GM12892 (cell line): ENCODE measurements around the gene HAVCR1. TPM values are rescaled to one million over a fixed set of nuclear protein-coding genes. Genes with fewer than 3 reads are reported as not detected.
A peak's percentile ranks its signal among the peaks of the same experiment; 100 is the strongest.

ENCODE experiments used
- DNase-seq: peaks from one replicate; pipeline ENCODE4 v3.0.0; 2011; ENCODE audit not compliant: insufficient read length
- FAIRE-seq: peaks from 2 replicates; lab custom pipeline; 2011; peaks lifted over from hg19 to GRCh38; lab: Jason Lieb, UNC
- POLR2A ChIP-seq: IDR thresholded peaks from 2 replicates; pipeline ENCODE4 v1.6.1; 2011; ENCODE audit warnings: low read depth, low read length, control low read depth
- POLR2AphosphoS5 ChIP-seq: IDR thresholded peaks from 2 replicates; pipeline ENCODE4 v1.6.1; 2011; ENCODE audit warnings: low read depth, low read length, control low read depth
- TAF1 ChIP-seq: IDR thresholded peaks from 2 replicates; pipeline ENCODE4 v1.6.1; 2011; ENCODE audit warnings: low read depth, mild to moderate bottlenecking, control low read depth, low read length, borderline replicate concordance
- polyA plus RNA-seq: library from polyadenylated mRNA; unstranded; fragments of >200 nt; gene quantifications from one replicate; pipeline ENCODE4 v1.2.1, GENCODE V29; 2012; ENCODE audit warnings: missing spikeins, inconsistent platforms; ENCODE audit not compliant: missing spikeins

Gene HAVCR1
- not detected for polyA plus RNA-seq

DNA sequence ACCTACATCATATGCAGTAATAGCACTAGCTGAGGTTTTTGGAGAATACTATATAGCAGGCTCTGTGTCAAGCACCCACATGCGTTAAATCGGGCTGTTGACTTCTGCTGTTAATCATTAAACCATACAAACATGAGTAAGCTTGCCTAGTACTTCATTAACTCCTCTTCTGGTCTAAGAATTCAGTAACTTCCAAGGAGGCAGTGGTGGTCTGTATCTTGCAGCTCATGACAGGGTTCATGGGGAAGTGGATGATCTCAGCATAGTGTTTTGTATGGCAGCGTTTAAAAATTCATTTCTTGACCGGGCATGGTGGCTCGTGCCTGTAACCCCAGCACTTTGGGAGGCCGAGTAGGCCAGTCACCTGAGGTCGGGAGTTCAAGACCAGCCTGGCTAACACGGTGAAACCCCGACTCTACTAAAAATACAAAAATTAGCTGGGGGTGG, at the start of gene HAVCR1:
Gene HAVCR1, minus strand, starts transcription at position 24 of the 447 bp plus-strand sequence. CDS start 1,173 bp downstream, outside the sequence.
- FAIRE-seq = no peak
- DNase-seq = no peak
- TF ChIP-seq POLR2AphosphoS5 (no peak), POLR2A (no peak), TAF1 (no peak)

GRCh38 chr5:157107508-157107907, 48.6 kb upstream of the HAVCR1 start:
- TF ChIP-seq POLR2A (no peak), TAF1 (no peak), POLR2AphosphoS5 (no peak)
- FAIRE-seq = no peak
- no peak for DNase-seq

DNA sequence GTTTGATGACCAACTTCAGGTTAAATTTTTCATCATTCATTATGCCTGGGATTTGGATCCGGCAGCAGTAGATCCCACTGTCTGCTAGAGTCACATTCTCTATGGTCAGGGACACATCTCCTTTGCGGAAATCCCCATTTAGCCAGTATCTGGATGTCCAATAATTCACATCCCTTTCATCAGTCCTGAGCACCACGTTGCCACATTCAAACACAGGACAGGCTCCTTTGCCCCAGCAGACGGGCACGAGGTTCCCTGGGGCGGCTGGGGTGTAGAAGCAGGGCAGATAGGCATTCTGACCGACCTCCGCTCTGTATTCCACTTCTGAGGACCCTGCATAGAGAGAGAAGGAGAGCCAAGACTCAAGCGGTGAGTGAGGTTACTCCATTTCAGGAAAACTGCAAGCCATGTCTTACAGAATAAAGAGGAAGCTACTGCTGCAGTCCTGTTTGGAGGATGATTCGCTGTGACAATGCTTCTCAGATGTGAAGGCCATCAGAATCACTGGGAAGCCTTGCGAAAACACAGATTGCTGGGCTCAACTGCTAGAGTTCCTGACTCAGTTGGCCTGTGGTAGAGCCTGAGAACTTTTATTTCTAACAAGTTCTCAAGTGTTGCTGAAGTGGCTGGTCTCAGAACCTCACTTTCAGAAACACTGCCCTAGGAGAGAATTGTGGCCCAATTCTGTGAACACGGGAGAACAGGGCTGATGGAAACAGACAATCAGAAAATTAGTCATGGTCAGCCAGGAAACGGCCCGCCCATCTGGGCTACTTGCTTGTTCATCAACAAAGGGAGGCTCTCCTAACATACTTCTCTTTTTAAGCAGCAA, 47.9 kb upstream of the HAVCR1 start:
- DNase-seq (no peak), FAIRE-seq (no peak)
- no peak for TF ChIP-seq POLR2A
- TF ChIP-seq TAF1 = no peak
- TF ChIP-seq POLR2AphosphoS5 = no peak

DNA sequence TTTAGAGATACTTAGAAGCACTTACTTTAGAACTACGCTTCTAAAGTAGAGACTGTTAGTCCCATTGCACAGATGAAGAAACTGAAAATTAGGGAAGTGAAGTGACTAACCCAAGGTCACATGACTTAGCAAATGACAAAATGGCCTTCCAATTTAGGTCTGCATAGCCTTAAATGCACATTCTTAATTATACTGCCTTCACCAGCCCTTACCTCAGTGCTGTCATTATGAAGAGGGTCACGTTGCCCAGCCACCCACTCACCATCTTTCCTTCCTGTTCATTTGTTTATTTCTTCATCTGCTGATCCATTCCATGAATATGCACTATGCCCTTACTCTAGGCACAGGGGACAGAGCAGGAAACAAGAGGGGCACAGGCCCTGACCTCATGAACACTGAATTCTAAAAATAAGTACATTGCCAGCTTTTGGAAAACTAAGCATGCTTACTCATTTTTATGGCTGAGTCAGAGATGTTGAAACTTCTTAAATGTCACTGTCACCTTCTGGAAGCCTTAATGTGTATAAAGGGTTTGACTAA, 41.3 kb upstream of the HAVCR1 start:
- FAIRE-seq (peak; percentile 74), DNase-seq (no peak)
- TF ChIP-seq TAF1 (no peak), POLR2A (no peak), POLR2AphosphoS5 (no peak)

- TF ChIP-seq POLR2AphosphoS5 (no peak), POLR2A (no peak), TAF1 (no peak)
- FAIRE-seq = no peak
- no peak for DNase-seq
Measured at GRCh38 chr5:157088342-157088990, 29.6 kb upstream of the HAVCR1 start.

DNA sequence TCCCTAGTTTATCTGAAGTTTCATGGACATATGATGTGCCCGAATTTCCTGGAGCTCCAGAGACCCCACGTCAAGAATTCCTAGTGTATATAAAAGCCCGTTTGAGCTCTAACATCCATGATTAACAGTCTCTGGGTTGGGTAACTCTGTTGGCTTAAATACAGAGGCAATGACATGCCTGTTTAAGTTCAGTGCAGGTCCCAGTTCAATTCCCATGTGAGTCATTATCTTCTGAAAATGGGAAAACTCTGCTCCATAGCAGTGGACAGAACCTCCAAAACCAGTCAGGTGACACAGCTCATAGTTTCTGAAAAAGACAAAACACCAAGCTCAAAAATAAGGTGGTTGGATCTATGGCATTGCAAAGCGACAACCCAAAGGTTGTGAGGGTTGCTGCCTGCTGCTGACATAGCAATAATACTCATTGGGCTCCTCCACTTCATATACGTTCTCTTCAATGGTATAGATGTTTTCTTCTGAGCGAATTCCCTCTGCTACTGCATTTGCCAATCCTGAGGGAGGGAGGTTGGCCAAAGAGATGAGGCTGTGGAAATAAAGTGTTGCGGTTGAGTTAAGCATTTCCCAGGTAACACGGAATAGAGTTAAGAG, 27.9 kb upstream of the HAVCR1 start:
- TF ChIP-seq TAF1 (no peak), POLR2AphosphoS5 (no peak), POLR2A (no peak)
- FAIRE-seq = no peak

GRCh38 chr5:157085930-157086329, 27.0 kb upstream of the HAVCR1 start:
- TF ChIP-seq POLR2A = no peak
- no peak for TF ChIP-seq TAF1
- TF ChIP-seq POLR2AphosphoS5 = no peak
- DNase-seq (no peak), FAIRE-seq (no peak)

More for the DNA sequence above, 27.9 kb upstream of the HAVCR1 start:
- DNase-seq = no peak

- TF ChIP-seq POLR2A (no peak), POLR2AphosphoS5 (no peak), TAF1 (no peak)
- no peak for DNase-seq
- no peak for FAIRE-seq
Measured at GRCh38 chr5:157080286-157080685, 21.4 kb upstream of the HAVCR1 start.

DNA sequence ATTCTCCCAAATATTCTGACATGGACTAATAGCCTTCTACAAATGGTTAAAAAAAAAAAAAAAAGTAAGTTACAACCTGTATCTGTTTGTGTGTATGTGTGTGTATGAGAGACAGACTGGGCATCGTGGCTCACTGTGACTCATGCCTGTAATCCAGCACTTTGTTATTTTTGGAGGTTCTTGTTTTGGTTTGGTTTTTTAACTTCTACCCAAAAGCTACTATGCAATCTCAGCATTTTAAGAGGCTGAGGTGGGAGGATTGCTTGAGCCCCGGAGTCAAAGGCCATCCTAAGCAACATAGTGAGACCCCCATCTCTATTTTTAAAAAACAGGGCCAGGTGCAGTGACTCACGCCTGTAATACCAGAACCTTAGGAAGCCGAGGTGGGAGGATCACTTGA, 17.6 kb upstream of the HAVCR1 start:
- no peak for TF ChIP-seq POLR2A
- no peak for TF ChIP-seq TAF1
- no peak for TF ChIP-seq POLR2AphosphoS5
- DNase-seq (no peak), FAIRE-seq (no peak)

DNA sequence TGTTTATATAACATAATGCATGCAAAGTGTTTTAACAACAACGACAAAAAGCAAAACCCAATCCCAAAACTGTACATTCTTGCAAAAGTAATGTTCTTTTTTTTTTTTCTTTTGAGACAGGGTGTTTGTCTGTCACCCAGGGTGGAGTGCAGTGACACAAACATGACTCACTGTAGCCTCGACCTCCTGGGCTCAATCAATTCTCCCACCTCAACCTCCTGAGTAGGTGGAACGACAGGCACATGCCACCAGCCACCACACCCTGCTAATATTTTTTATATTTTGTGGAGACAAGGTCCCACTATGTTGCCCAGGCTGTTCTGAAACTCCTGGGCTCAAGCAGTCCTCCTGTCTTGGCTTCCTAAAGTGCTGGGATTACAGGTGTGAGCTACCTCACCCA, 13.6 kb upstream of the HAVCR1 start:
- DNase-seq = no peak

GRCh38 chr5:157069949-157070348, 11.0 kb upstream of the HAVCR1 start:
- FAIRE-seq = no peak
- no peak for TF ChIP-seq POLR2A
- TF ChIP-seq TAF1 = no peak
- no peak for TF ChIP-seq POLR2AphosphoS5
- DNase-seq = no peak

More for the DNA sequence above, 13.6 kb upstream of the HAVCR1 start:
- TF ChIP-seq POLR2A (no peak), POLR2AphosphoS5 (no peak), TAF1 (no peak)
- FAIRE-seq = no peak
